Measurements from ENCODE around the gene LURAP1L.
A peak's percentile ranks its signal among the peaks of the same experiment; 100 is the strongest.

The LURAP1L gene

DNA sequence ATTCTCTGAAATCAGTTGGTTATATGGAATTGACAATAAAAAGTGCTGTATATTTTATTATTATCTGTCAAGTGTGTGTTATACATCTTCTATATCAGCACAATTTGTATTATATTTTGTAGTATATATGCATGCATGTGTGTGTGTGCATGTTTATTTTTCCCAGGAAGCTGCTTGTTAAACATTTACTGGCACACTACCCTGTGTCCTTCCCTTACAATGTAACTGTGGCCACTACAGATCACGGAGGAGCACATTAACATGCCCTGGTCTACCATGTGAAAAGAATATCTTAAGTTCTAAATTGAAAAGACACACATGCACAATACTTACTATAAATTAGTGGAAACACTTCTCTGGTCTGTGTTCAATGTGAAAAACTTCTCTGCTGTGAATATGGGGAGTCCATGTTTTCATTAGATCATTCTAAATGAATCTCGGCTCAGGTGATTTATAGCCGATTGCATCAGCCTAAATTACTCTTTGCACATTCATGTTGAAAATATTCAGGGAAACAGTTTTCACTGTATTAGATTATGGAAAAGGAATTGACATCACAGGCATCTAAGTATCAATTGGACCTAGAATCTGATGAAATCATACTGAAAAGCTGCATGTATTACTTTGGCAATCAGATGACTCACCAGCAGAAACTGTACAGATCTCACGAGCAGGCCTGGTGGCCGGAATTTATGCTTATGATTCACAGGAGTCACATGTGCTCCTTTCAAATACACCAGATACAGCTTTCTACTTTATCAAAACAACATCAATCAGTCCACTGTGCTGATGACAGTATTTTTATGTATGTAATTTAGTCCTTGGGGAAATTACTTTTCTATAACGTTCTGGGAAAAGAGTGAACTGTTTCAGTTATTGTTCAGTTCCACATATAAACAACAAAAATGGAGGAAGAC, 39.4 kb downstream of the LURAP1L start (continued):
- TF ChIP-seq, protein P1, sequence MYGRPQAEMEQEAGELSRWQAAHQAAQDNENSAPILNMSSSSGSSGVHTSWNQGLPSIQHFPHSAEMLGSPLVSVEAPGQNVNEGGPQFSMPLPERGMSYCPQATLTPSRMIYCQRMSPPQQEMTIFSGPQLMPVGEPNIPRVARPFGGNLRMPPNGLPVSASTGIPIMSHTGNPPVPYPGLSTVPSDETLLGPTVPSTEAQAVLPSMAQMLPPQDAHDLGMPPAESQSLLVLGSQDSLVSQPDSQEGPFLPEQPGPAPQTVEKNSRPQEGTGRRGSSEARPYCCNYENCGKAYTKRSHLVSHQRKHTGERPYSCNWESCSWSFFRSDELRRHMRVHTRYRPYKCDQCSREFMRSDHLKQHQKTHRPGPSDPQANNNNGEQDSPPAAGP (tag by site-specific recombination; IDR thresholded peaks at IDR 0.05) = 0 out of 2 replicates have a peak, but pooled peaks have one; percentile 32
- TF ChIP-seq, protein P2, sequence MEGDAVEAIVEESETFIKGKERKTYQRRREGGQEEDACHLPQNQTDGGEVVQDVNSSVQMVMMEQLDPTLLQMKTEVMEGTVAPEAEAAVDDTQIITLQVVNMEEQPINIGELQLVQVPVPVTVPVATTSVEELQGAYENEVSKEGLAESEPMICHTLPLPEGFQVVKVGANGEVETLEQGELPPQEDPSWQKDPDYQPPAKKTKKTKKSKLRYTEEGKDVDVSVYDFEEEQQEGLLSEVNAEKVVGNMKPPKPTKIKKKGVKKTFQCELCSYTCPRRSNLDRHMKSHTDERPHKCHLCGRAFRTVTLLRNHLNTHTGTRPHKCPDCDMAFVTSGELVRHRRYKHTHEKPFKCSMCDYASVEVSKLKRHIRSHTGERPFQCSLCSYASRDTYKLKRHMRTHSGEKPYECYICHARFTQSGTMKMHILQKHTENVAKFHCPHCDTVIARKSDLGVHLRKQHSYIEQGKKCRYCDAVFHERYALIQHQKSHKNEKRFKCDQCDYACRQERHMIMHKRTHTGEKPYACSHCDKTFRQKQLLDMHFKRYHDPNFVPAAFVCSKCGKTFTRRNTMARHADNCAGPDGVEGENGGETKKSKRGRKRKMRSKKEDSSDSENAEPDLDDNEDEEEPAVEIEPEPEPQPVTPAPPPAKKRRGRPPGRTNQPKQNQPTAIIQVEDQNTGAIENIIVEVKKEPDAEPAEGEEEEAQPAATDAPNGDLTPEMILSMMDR (tag by site-specific recombination; IDR thresholded peaks at IDR 0.05) = 0 out of 2 replicates have a peak, but pooled peaks have one; percentile 15
- TF ChIP-seq ZNF121 (tag by site-specific recombination; IDR thresholded peaks at IDR 0.05) = no peak
- TF ChIP-seq ZBTB20 (tag by site-specific recombination; IDR thresholded peaks at IDR 0.05) = no peak
- TF ChIP-seq, protein P3, sequence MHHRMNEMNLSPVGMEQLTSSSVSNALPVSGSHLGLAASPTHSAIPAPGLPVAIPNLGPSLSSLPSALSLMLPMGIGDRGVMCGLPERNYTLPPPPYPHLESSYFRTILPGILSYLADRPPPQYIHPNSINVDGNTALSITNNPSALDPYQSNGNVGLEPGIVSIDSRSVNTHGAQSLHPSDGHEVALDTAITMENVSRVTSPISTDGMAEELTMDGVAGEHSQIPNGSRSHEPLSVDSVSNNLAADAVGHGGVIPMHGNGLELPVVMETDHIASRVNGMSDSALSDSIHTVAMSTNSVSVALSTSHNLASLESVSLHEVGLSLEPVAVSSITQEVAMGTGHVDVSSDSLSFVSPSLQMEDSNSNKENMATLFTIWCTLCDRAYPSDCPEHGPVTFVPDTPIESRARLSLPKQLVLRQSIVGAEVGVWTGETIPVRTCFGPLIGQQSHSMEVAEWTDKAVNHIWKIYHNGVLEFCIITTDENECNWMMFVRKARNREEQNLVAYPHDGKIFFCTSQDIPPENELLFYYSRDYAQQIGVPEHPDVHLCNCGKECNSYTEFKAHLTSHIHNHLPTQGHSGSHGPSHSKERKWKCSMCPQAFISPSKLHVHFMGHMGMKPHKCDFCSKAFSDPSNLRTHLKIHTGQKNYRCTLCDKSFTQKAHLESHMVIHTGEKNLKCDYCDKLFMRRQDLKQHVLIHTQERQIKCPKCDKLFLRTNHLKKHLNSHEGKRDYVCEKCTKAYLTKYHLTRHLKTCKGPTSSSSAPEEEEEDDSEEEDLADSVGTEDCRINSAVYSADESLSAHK (tag by site-specific recombination; IDR thresholded peaks at IDR 0.05) = peak; percentile 78
- TF ChIP-seq, protein P4, sequence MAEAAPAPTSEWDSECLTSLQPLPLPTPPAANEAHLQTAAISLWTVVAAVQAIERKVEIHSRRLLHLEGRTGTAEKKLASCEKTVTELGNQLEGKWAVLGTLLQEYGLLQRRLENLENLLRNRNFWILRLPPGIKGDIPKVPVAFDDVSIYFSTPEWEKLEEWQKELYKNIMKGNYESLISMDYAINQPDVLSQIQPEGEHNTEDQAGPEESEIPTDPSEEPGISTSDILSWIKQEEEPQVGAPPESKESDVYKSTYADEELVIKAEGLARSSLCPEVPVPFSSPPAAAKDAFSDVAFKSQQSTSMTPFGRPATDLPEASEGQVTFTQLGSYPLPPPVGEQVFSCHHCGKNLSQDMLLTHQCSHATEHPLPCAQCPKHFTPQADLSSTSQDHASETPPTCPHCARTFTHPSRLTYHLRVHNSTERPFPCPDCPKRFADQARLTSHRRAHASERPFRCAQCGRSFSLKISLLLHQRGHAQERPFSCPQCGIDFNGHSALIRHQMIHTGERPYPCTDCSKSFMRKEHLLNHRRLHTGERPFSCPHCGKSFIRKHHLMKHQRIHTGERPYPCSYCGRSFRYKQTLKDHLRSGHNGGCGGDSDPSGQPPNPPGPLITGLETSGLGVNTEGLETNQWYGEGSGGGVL (tag by site-specific recombination; IDR thresholded peaks at IDR 0.05) = peak; percentile 37
- TF ChIP-seq, protein P5, sequence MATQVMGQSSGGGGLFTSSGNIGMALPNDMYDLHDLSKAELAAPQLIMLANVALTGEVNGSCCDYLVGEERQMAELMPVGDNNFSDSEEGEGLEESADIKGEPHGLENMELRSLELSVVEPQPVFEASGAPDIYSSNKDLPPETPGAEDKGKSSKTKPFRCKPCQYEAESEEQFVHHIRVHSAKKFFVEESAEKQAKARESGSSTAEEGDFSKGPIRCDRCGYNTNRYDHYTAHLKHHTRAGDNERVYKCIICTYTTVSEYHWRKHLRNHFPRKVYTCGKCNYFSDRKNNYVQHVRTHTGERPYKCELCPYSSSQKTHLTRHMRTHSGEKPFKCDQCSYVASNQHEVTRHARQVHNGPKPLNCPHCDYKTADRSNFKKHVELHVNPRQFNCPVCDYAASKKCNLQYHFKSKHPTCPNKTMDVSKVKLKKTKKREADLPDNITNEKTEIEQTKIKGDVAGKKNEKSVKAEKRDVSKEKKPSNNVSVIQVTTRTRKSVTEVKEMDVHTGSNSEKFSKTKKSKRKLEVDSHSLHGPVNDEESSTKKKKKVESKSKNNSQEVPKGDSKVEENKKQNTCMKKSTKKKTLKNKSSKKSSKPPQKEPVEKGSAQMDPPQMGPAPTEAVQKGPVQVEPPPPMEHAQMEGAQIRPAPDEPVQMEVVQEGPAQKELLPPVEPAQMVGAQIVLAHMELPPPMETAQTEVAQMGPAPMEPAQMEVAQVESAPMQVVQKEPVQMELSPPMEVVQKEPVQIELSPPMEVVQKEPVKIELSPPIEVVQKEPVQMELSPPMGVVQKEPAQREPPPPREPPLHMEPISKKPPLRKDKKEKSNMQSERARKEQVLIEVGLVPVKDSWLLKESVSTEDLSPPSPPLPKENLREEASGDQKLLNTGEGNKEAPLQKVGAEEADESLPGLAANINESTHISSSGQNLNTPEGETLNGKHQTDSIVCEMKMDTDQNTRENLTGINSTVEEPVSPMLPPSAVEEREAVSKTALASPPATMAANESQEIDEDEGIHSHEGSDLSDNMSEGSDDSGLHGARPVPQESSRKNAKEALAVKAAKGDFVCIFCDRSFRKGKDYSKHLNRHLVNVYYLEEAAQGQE (tag by site-specific recombination; IDR thresholded peaks at IDR 0.05) = no peak
- no peak for TF ChIP-seq SP2 (tag by site-specific recombination; IDR thresholded peaks at IDR 0.05)
- no peak for TF ChIP-seq ZNF544 (tag by site-specific recombination; IDR thresholded peaks at IDR 0.05)
- TF ChIP-seq ZNF2 (tag by site-specific recombination; IDR thresholded peaks at IDR 0.05) = 0 out of 2 replicates have a peak, but pooled peaks have one; percentile 55
- 0 out of 2 replicates have a peak, but pooled peaks have one; percentile 5 for TF ChIP-seq ZBTB1 (tag by site-specific recombination; IDR thresholded peaks at IDR 0.05)
- TF ChIP-seq ZNF416 (tag by site-specific recombination; IDR thresholded peaks at IDR 0.05) = no peak
- no peak for TF ChIP-seq ZSCAN23 (tag by site-specific recombination; IDR thresholded peaks at IDR 0.05)
- peak; percentile 57; the same call in 1 of the 2 replicates for TF ChIP-seq MEIS1 (CRISPR knock-in tag; IDR thresholded peaks at IDR 0.05; ENCODE audit: borderline replicate concordance)
- peak; percentile 49; the same call in 1 of the 2 replicates for TF ChIP-seq WT1 (tag by site-specific recombination; IDR thresholded peaks at IDR 0.05)
- no peak for TF ChIP-seq ZNF785 (tag by site-specific recombination; IDR thresholded peaks at IDR 0.05)
- TF ChIP-seq, protein P6, sequence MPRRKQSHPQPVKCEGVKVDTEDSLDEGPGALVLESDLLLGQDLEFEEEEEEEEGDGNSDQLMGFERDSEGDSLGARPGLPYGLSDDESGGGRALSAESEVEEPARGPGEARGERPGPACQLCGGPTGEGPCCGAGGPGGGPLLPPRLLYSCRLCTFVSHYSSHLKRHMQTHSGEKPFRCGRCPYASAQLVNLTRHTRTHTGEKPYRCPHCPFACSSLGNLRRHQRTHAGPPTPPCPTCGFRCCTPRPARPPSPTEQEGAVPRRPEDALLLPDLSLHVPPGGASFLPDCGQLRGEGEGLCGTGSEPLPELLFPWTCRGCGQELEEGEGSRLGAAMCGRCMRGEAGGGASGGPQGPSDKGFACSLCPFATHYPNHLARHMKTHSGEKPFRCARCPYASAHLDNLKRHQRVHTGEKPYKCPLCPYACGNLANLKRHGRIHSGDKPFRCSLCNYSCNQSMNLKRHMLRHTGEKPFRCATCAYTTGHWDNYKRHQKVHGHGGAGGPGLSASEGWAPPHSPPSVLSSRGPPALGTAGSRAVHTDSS (tag by site-specific recombination; IDR thresholded peaks at IDR 0.05) = 0 out of 2 replicates have a peak, but pooled peaks have one; percentile 13
- TF ChIP-seq ZNF157 (tag by site-specific recombination; IDR thresholded peaks at IDR 0.05) = no peak
- TF ChIP-seq, protein P7, sequence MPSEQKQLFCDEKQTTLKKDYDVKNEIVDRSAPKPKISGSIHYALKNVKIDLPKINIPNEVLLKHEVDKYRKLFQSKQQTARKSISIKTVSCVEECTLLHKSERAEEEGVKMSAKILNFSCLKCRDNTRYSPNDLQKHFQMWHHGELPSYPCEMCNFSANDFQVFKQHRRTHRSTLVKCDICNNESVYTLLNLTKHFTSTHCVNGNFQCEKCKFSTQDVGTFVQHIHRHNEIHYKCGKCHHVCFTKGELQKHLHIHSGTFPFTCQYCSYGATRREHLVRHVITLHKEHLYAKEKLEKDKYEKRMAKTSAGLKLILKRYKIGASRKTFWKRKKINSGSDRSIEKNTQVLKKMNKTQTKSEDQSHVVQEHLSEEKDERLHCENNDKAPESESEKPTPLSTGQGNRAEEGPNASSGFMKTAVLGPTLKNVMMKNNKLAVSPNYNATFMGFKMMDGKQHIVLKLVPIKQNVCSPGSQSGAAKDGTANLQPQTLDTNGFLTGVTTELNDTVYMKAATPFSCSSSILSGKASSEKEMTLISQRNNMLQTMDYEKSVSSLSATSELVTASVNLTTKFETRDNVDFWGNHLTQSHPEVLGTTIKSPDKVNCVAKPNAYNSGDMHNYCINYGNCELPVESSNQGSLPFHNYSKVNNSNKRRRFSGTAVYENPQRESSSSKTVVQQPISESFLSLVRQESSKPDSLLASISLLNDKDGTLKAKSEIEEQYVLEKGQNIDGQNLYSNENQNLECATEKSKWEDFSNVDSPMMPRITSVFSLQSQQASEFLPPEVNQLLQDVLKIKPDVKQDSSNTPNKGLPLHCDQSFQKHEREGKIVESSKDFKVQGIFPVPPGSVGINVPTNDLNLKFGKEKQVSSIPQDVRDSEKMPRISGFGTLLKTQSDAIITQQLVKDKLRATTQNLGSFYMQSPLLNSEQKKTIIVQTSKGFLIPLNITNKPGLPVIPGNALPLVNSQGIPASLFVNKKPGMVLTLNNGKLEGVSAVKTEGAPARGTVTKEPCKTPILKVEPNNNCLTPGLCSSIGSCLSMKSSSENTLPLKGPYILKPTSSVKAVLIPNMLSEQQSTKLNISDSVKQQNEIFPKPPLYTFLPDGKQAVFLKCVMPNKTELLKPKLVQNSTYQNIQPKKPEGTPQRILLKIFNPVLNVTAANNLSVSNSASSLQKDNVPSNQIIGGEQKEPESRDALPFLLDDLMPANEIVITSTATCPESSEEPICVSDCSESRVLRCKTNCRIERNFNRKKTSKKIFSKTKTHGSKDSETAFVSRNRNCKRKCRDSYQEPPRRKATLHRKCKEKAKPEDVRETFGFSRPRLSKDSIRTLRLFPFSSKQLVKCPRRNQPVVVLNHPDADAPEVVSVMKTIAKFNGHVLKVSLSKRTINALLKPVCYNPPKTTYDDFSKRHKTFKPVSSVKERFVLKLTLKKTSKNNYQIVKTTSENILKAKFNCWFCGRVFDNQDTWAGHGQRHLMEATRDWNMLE (tag by site-specific recombination; conservative IDR thresholded peaks at IDR 0.05; ENCODE audit: low read depth) = peak; percentile 45
- TF ChIP-seq ZEB2 (tag by site-specific recombination; IDR thresholded peaks at IDR 0.05) = peak; percentile 99
